GM13977 (cell line): ENCODE data around the gene FNTB.

Source experiments
- DNase-seq: peaks from one replicate; pipeline ENCODE4 v3.0.0; 2012; ENCODE audit warnings: low spot score
- in situ Hi-C: fragments of 300-500 bp; cut with MboI; formaldehyde crosslinking; loops from one replicate; pipeline ENCODE4 v1.12.0; 2022; ENCODE audit warnings: low sequenced_read_pairs, low pct_unique_long_range_greater_than_20kb, mixed read lengths, inconsistent platforms; ENCODE audit not compliant: unreplicated experiment
- TF ChIP-seq, protein P1 (sequence below): IDR thresholded peaks from 2 replicates; pipeline ENCODE4 v1.5.1; 2012; ENCODE audit warnings: mild to moderate bottlenecking, control low read depth; ENCODE audit not compliant: insufficient read depth; ENCODE audit errors: extremely low read depth, missing control alignments

Gene FNTB

DNA sequence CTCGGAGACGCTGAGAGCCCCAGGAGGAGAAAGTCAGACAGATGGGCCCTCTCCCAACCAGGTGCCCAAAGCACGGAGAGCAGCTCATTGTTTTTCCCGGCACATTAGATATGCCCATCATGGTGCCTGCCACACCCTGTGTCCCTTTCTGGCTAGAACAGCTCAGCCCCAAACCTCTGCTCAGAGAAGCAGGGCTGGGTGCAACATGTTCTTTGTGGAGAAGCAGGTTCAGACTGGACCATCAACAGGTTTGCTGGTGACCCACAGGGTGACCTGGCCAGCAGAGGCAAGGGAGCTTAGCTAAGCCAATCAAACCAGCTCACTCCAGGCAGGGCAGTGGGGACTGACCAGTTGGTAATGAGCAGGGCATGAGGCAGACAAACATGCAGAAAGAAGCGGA is 28.0 kb upstream of the FNTB start:
- in situ Hi-C loops = no loop called here
- DNase-seq = no peak
- TF ChIP-seq, protein P1, sequence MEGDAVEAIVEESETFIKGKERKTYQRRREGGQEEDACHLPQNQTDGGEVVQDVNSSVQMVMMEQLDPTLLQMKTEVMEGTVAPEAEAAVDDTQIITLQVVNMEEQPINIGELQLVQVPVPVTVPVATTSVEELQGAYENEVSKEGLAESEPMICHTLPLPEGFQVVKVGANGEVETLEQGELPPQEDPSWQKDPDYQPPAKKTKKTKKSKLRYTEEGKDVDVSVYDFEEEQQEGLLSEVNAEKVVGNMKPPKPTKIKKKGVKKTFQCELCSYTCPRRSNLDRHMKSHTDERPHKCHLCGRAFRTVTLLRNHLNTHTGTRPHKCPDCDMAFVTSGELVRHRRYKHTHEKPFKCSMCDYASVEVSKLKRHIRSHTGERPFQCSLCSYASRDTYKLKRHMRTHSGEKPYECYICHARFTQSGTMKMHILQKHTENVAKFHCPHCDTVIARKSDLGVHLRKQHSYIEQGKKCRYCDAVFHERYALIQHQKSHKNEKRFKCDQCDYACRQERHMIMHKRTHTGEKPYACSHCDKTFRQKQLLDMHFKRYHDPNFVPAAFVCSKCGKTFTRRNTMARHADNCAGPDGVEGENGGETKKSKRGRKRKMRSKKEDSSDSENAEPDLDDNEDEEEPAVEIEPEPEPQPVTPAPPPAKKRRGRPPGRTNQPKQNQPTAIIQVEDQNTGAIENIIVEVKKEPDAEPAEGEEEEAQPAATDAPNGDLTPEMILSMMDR = no peak

DNA sequence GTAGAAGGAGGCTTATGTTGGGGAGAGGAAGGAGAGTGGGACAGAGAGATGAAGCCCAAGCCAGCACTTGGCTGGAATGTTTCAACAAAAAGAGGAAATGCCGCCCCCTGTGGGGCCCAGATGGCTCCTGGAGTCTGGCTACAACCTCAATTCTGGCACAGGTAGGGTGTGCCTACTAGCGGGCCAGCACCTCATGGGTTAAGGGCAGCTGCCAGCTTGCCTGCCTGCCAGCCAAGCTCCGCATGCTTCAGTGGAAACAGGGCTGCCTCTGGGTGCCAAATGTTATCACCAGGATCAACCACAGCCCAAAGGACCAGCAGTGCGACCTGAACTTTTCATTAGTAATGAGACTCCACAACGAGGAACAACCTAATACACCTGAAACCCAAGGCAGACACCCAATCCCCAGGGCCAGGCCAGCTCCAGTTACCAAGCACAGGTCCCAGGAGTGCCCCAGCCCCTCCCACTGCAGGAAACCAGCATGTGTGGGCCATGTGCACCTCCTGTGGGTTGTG is 25.9 kb upstream of the FNTB start:
- TF ChIP-seq, protein P1 = no peak
- DNase-seq = no peak
- in situ Hi-C loops = no loop called here

DNA sequence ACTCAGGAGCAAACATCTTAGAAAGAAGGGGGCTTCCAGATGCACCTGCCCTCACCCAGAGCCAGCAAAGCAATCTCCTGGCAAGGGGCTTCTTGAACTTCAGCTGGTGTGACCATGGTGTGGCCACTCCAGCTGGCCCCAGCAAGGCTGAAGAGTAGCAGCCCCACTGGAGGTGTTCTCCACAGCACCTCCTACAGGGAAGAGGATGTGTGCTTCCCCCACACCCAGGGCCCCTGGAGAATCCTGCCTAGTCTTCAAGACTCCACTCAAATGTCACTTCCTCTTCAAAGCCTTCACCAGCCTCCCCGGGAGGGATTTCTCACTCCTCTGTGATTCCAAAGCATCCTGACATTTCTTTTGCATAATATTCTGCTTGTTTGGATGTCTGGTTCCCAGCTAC is 23.1 kb upstream of the FNTB start:
- DNase-seq = no peak
- in situ Hi-C loops = no loop called here
- TF ChIP-seq, protein P1 = peak; percentile 24

DNA sequence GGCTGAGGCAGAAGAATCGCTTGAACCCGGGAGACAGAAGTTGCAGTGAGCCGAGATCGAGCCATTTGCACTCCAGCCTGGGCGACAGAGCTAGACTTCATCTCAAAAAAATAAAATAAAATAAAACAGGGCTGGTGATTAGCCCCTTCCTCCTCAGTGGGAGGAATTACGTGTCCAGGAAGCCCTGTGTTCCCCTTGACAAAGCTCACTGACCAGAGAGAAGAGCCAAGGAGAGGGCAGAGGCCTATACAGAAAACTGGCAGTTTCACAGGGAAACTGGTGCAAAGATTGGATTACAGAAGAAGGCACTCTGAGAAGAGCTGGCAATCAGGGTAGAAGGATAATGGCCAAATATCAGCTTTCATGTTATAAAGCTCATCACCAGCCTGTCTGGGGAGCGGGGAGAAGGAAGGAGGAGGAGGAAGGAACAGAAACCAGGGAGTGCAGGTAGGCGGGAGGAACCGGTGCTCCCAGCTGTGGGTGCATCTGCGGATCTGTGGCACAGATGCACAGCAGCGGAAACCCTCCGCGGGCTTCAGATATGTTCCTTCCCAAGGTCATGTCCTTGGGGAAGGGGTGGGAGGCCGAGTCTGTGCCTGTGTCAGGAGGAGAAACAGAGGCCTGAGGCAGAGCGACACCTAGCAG is 21.2 kb upstream of the FNTB start:
- TF ChIP-seq, protein P1 = no peak
- no peak for DNase-seq
- in situ Hi-C loops = no loop called here

DNA sequence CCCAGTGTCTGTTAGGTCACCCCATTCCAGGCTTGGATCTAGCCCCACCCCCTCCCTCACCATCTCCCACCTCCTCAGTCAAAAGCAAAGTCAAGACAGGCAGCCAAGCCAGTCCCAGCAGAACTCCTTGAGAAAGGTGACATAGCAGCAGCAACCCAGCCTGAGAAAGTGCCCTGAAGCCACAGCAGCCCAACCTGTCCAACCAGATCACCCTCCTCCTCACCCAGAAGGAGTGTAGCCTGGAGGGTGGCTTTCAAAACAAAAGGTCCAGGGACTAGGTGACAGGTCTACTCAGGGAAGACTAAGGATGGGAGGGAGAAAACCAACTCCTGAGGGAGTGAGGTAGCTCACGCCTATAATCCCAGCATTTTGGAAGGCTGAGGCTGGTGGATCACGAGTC is 19.7 kb upstream of the FNTB start:
- TF ChIP-seq, protein P1 = no peak
- DNase-seq = no peak
- in situ Hi-C loops = no loop called here

- DNase-seq = no peak
- TF ChIP-seq, protein P1 = no peak
- in situ Hi-C loops = no loop called here
Observed at GRCh38 chr14:64968167-64968566, 18.5 kb upstream of the FNTB start.
